Nephron (organoid): ENCODE results near the gene SLC27A4.
A peak's percentile ranks its signal among the peaks of the same experiment; 100 is the strongest.

Source experiments
- H3K27ac Mint-ChIP-seq, 3 experiments: 2 replicates each; pipeline ENCODE4 v1.8.0; 2020; ENCODE audit warnings: mixed read lengths in 3 of 3, mild to moderate bottlenecking in 2 of 3, moderate library complexity in 1 of 3
- H3K27me3 Mint-ChIP-seq: 2 replicates; pipeline ENCODE4 v1.8.0; 2021; ENCODE audit warnings: low read depth, mild to moderate bottlenecking, moderate library complexity, mixed read lengths
- H3K36me3 Mint-ChIP-seq: 2 replicates; pipeline ENCODE4 v1.8.0; 2020; ENCODE audit warnings: low read depth, mixed read lengths
- H3K4me1 Mint-ChIP-seq: 2 replicates; pipeline ENCODE4 v1.8.0; 2020; ENCODE audit warnings: mixed read lengths
- H3K4me3 Mint-ChIP-seq, 3 experiments: 2 replicates each; pipeline ENCODE4 v1.8.0; 2020; ENCODE audit warnings: mild to moderate bottlenecking in 3 of 3, mixed read lengths in 3 of 3, moderate library complexity in 2 of 3
- H3K9me3 Mint-ChIP-seq: 2 replicates; pipeline ENCODE4 v1.8.0; 2020; ENCODE audit warnings: mixed read lengths
- TF ChIP-seq, protein P1 (sequence below), 3 experiments: fragments of 200-600 bp; sonication (generic); IDR thresholded peaks; one replicate each; pipeline ENCODE4 v1.5.0; 2021; ENCODE audit warnings: antibody characterized with exemption in 3 of 3; ENCODE audit not compliant: unreplicated experiment in 3 of 3

The SLC27A4 gene

DNA sequence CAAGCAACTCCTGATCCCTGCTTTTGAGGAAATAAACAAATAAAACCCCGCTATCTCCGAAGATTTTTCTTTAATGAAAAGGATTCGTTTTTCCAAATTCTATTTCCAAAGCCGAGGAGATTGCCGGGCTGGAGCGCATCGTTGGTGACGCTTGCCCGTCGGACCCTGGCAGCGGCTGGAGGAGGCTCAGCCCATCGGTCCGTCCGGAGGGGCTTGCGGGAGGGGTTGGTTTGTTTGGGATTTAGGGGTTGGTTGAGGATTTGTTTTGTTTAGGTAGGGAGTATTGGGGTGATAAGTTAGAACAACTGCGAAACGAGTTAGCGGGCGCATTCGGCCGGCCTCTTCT is 51.6 kb downstream of the SLC27A4 start:
- H3K27me3 Mint-ChIP-seq = peaks cover 77% of the 10 kb centered on the region
- TF ChIP-seq, protein P1, sequence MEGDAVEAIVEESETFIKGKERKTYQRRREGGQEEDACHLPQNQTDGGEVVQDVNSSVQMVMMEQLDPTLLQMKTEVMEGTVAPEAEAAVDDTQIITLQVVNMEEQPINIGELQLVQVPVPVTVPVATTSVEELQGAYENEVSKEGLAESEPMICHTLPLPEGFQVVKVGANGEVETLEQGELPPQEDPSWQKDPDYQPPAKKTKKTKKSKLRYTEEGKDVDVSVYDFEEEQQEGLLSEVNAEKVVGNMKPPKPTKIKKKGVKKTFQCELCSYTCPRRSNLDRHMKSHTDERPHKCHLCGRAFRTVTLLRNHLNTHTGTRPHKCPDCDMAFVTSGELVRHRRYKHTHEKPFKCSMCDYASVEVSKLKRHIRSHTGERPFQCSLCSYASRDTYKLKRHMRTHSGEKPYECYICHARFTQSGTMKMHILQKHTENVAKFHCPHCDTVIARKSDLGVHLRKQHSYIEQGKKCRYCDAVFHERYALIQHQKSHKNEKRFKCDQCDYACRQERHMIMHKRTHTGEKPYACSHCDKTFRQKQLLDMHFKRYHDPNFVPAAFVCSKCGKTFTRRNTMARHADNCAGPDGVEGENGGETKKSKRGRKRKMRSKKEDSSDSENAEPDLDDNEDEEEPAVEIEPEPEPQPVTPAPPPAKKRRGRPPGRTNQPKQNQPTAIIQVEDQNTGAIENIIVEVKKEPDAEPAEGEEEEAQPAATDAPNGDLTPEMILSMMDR (IDR thresholded peaks at IDR 0.05; ENCODE audit: unreplicated experiment in 3 of 3) = no peak
- H3K36me3 Mint-ChIP-seq = peaks cover 20% of the 10 kb centered on the region
- H3K4me1 Mint-ChIP-seq = peaks cover 10% of the 10 kb centered on the region
- peak overlapping the region; percentile 63 to 84 (median 79) for H3K4me3 Mint-ChIP-seq
- no peak overlapping the region for H3K27ac Mint-ChIP-seq
- H3K9me3 Mint-ChIP-seq = no peaks in the 10 kb centered on the region

DNA sequence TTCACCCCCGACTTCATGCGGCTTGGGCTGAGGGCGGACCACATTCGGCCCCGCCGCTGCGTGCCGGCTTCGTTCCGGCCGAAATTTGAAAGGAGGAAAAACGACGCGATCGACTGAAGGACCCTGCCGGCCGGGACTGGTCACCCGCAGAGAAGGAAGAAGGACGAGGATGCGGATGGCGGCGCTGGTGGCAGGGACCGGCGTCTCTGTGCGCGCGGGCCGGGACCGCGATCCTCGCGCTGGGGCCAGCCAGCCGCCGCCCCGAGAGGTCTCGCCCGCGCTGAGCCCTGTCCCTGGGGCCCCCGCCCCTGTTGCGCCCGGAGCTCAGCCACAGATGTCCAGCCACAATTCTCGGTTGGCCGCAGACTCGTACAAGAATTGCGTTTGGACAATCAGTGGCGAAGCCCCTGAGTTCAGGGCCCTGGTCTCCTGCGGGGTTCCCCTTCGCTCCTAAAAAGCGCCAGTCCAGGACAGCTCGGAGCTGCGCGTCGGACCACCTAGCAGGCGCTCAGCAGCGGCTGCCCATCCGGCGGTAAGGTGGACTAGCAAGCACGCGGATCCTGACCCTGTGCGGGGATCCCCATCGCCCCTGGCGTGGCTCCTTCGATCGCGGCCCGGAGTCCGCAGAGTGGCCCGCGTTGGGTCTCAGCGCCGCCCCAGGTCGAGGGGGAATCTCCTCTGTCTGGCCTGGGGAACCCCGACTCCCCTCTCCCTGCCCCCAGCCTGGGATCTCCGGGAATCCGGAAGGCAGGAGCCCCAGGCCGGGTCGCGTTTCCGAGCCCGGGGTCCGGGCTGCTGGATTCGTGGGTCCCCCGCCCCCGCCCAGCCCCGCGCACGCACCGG is 52.2 kb downstream of the SLC27A4 start:
- H3K36me3 Mint-ChIP-seq = peaks cover 20% of the 10 kb centered on the region
- peak overlapping the region; percentile 63 to 84 (median 79) for H3K4me3 Mint-ChIP-seq
- H3K27ac Mint-ChIP-seq = no peak overlapping the region
- H3K9me3 Mint-ChIP-seq = no peaks in the 10 kb centered on the region
- peaks cover 83% of the 10 kb centered on the region for H3K27me3 Mint-ChIP-seq
- peaks cover 10% of the 10 kb centered on the region for H3K4me1 Mint-ChIP-seq
- TF ChIP-seq, protein P1 (IDR thresholded peaks at IDR 0.05; ENCODE audit: unreplicated experiment in 3 of 3) = no peak

DNA sequence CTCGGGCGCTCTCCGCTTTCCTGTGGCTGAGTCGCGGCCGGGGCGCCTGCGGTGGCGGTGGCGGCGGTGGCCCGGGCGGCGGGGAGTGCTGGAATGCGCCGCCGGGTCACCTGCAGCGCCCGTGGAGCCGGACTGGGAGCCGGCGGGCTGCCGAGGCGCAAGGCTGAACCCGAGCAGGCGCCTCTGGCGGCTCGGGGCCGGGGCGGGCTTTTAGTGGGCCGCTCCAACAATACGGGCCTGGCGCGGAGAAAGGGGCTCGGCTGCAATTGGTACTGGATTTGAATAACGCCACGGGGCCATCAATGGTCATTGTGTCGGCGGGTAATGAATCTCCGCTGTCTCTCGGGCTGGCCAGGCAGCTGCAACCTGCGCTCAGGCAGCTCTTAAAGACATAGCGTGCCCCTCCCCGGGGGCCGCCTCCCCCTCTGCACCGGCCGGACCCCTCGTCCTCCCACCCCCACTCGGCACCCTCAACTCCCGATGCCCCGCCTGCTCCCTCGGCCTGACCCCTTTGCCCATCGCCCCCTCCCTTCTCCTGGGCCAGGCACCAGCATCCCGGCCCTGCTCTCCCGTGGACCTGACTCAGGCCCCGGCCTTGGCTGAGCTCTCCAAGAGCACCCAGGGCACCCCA is 52.9 kb downstream of the SLC27A4 start:
- Mint-ChIP-seq H3K9me3 (no peaks in the 10 kb centered on the region), H3K27me3 (peaks cover 90% of the 10 kb centered on the region), H3K4me3 (peak overlapping the region in 2 of 3 experiments; percentile 38 to 59), H3K36me3 (peaks cover 17% of the 10 kb centered on the region), H3K27ac (no peak overlapping the region), H3K4me1 (peaks cover 10% of the 10 kb centered on the region)
- TF ChIP-seq, protein P1 (IDR thresholded peaks at IDR 0.05; ENCODE audit: unreplicated experiment in 3 of 3) = no peak

DNA sequence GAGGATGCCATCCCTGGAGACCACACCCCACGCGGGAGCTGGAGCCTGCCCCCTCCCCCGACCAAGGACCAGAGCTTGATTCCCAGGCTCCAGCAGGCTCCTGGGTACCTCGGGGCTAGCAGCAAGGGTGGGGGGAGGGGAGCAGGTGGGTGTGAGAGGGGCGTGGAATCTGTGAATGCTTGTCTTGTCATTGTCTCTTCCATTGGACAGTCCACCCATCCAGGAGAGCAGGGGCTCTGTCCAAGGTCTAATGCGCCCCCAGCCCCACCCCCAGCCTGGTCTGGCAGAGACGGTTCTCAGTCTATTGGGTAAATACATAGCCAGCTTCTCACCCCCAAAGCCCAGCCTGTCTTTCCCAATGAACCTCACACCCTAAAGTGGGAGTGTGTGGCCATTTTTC is 53.6 kb downstream of the SLC27A4 start:
- Mint-ChIP-seq H3K4me3 (peak overlapping the region; percentile 27 to 72 (median 55)), H3K4me1 (peaks cover 10% of the 10 kb centered on the region), H3K27ac (no peak overlapping the region), H3K36me3 (peaks cover 16% of the 10 kb centered on the region), H3K9me3 (no peaks in the 10 kb centered on the region), H3K27me3 (peaks cover 92% of the 10 kb centered on the region)
- TF ChIP-seq, protein P1 (IDR thresholded peaks at IDR 0.05; ENCODE audit: unreplicated experiment in 3 of 3) = no peak

DNA sequence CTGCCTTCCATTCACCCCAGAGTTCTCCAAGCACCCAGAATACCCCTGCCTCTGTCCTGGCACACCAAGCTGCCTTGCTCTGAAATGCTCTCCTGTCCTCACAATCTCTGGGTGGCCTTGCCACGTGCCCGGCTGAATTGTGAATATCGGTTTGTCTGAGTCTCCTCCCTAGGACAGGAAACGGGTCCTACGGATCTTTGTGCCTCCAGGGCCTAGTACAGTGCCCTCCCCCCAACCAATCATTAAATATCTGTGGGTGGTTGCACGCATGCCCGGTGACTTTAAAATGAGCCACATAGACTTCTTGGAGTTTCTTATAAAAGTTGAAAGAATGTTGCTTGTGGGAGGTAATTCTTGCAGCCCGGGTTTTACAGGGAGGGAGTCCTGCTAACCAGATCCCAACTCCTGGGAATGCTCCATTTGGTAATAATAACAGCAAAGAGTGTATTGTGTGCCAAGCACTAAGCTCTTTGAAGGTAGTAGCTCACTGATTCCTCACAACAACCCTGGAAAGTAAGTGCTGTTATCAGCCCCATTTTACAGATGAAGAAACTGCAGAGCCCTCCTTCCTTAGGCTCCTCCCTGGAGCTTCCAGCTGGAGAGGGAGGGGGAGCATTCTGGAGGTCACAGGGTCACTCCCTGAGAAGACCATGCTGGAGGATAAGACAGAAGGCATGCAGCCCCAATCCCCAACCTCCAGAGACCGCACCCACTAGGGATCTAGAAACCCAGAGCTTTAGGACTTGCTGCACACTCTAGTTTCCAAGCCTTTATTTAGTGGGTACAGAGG is 54.2 kb downstream of the SLC27A4 start:
- peaks cover 11% of the 10 kb centered on the region for H3K36me3 Mint-ChIP-seq
- no peak overlapping the region for H3K27ac Mint-ChIP-seq

More for the DNA sequence above, 54.2 kb downstream of the SLC27A4 start:
- TF ChIP-seq, protein P1 (IDR thresholded peaks at IDR 0.05; ENCODE audit: unreplicated experiment in 3 of 3) = no peak
- H3K4me3 Mint-ChIP-seq = peak overlapping the region; percentile 27 to 72 (median 55)
- H3K4me1 Mint-ChIP-seq = peaks cover 10% of the 10 kb centered on the region
- H3K9me3 Mint-ChIP-seq = no peaks in the 10 kb centered on the region
- peaks cover 90% of the 10 kb centered on the region for H3K27me3 Mint-ChIP-seq
